Measurements from ENCODE around the gene RTRAF. TPM values are rescaled to one million over a fixed set of nuclear protein-coding genes. Genes with fewer than 3 reads are reported as not detected.

RTRAF gene
- 40.3 and 92.1 TPM in 2 replicates for total RNA-seq

GRCh38 chr14:51989293-51990234 is at the start of gene RTRAF:
Gene RTRAF (plus strand): TSS chr14:51989546. CDS start chr14:51989640, 94 bp downstream.

Other genes starting within 250 kb of the RTRAF start
- not detected in 2 replicates for gene GNG2, start 128.9 kb upstream of the RTRAF start, total RNA-seq
- under 0.01 and 0.07 TPM in 2 replicates for gene NID2, start 79.5 kb downstream of the RTRAF start, total RNA-seq